Measurements from ENCODE around the gene ARID1A. TPM values are rescaled to one million over a fixed set of nuclear protein-coding genes. Genes with fewer than 3 reads are reported as not detected.

ARID1A gene
- total and polyA plus RNA-seq, 7 donors: 7.2 to 47.1 (median 22.7) TPM

GRCh38 chr1:26771285-26771642, 75.4 kb downstream of the ARID1A start:
- 67 to 69% methylated on average over 3 of the region's 3 CpGs for WGBS, 2 donors
- no peak overlapping the region for H3K4me3 ChIP-seq
- peaks cover 53 to 99% (median 57%) of the 10 kb centered on the region in 4 donors for H3K36me3 ChIP-seq
- intact Hi-C loops (cut with DNase I): no loop called here
- peak overlapping the region; percentile 55 to 74 (median 68) for H3K27ac ChIP-seq
- no peaks in the 10 kb centered on the region for H3K27me3 ChIP-seq
- H3K9me3 ChIP-seq: no peaks in the 10 kb centered on the region
- TF ChIP-seq EP300 (IDR thresholded peaks at IDR 0.05) (no peak), CTCF (IDR thresholded peaks at IDR 0.05) (no peak), POLR2AphosphoS5 (IDR thresholded peaks at IDR 0.05) (no peak), POLR2A (IDR thresholded peaks at IDR 0.05) (no peak)
- H3K4me1 ChIP-seq: peaks cover 0 to 58% (median 52%) of the 10 kb centered on the region in 4 donors
- no peak for DNase-seq

- peaks cover 48 to 99% (median 55%) of the 10 kb centered on the region in 4 donors for H3K36me3 ChIP-seq
- intact Hi-C loops (cut with DNase I): no loop called here
- 81 to 87% methylated on average over 2 of the region's 2 CpGs for WGBS, 2 donors
Observed at GRCh38 chr1:26771643-26772321, 76.0 kb downstream of the ARID1A start.

GRCh38 chr1:26772687-26773086, 76.9 kb downstream of the ARID1A start:
- WGBS, 2 donors: 89 to 91% methylated on average over 4 of the region's 4 CpGs
- Histone ChIP-seq H3K4me3 (no peak overlapping the region), H3K9me3 (no peaks in the 10 kb centered on the region), H3K36me3 (peaks cover 39 to 99% (median 48%) of the 10 kb centered on the region in 4 donors), H3K4me1 (peaks cover 0 to 55% (median 51%) of the 10 kb centered on the region in 4 donors), H3K27me3 (no peaks in the 10 kb centered on the region), H3K27ac (peak overlapping the region; percentile 55 to 74 (median 68))
- no peak for DNase-seq
- TF ChIP-seq POLR2AphosphoS5 (IDR thresholded peaks at IDR 0.05): peak in 2 of 4 donors; percentile 7 to 39
- no peak for TF ChIP-seq EP300 (IDR thresholded peaks at IDR 0.05)
- TF ChIP-seq POLR2A (IDR thresholded peaks at IDR 0.05): no peak
- intact Hi-C loops (cut with DNase I): no loop called here

More at GRCh38 chr1:26771643-26772321, 76.0 kb downstream of the ARID1A start:
- no peak overlapping the region for H3K4me3 ChIP-seq
- no peak for DNase-seq
- H3K27me3 ChIP-seq: no peaks in the 10 kb centered on the region
- no peak for TF ChIP-seq EP300 (IDR thresholded peaks at IDR 0.05)
- peak in 1 of 4 donors; percentile 7 for TF ChIP-seq POLR2AphosphoS5 (IDR thresholded peaks at IDR 0.05)
- TF ChIP-seq CTCF (IDR thresholded peaks at IDR 0.05): no peak
- peaks cover 0 to 58% (median 52%) of the 10 kb centered on the region in 4 donors for H3K4me1 ChIP-seq
- peak overlapping the region; percentile 55 to 74 (median 68) for H3K27ac ChIP-seq
- H3K9me3 ChIP-seq: no peaks in the 10 kb centered on the region

GRCh38 chr1:26774462-26774861, 78.6 kb downstream of the ARID1A start:
- Histone ChIP-seq H3K9me3 (no peaks in the 10 kb centered on the region), H3K27me3 (no peaks in the 10 kb centered on the region), H3K4me1 (peaks cover 0 to 41% (median 36%) of the 10 kb centered on the region in 4 donors), H3K36me3 (peaks cover 35 to 100% (median 58%) of the 10 kb centered on the region in 4 donors), H3K27ac (peak overlapping the region in 2 of 4 donors; percentile 29 to 74), H3K4me3 (no peak overlapping the region)
- no peak for TF ChIP-seq POLR2A (IDR thresholded peaks at IDR 0.05)
- TF ChIP-seq CTCF (IDR thresholded peaks at IDR 0.05): no peak
- no peak for TF ChIP-seq EP300 (IDR thresholded peaks at IDR 0.05)
- TF ChIP-seq POLR2AphosphoS5 (IDR thresholded peaks at IDR 0.05): no peak
- intact Hi-C loops (cut with DNase I): no loop called here
- 95% methylated on average over 13 of the region's 13 CpGs for WGBS, 2 donors
- DNase-seq: no peak

GRCh38 chr1:26775666-26776065, 79.9 kb downstream of the ARID1A start:
- Histone ChIP-seq H3K27me3 (no peaks in the 10 kb centered on the region), H3K36me3 (peaks cover 43 to 100% (median 70%) of the 10 kb centered on the region in 4 donors), H3K9me3 (no peaks in the 10 kb centered on the region), H3K4me3 (no peak overlapping the region), H3K4me1 (peaks cover 0 to 38% (median 35%) of the 10 kb centered on the region in 4 donors), H3K27ac (peak overlapping the region in 3 of 4 donors; percentile 6 to 50 (median 39))
- intact Hi-C loops (cut with DNase I): loop anchor here (5.0 kb wide), 1 partner anchor 48 kb away; no protein-coding TSS in a partner anchor
- DNase-seq: no peak
- whole genome bisulfite sequencing, 2 donors: 73 to 82% methylated on average over 4 of the region's 4 CpGs
- no peak for TF ChIP-seq EP300 (IDR thresholded peaks at IDR 0.05)
- no peak for TF ChIP-seq CTCF (IDR thresholded peaks at IDR 0.05)
- no peak for TF ChIP-seq POLR2AphosphoS5 (IDR thresholded peaks at IDR 0.05)

Measured in sigmoid colon (tissue), 7 donors.